GM19351 (cell line): ENCODE data around the gene DNAJC2.
"Not testable (repeated sequence)": the region's sequence is repeated elsewhere in the genome, so short reads cannot be mapped to it uniquely, and the experiment has no call there.

ENCODE experiments used
- ATAC-seq: cut with Tn5 transposase; IDR thresholded peaks from one replicate; pipeline ENCODE4 v1.9.1; 2021; ENCODE audit warnings: mild to moderate bottlenecking, moderate library complexity; ENCODE audit not compliant: unreplicated experiment

The DNAJC2 gene

GRCh38 chr7:103343758-103344452 is 662 bp downstream of the DNAJC2 start:
- peak; percentile 18 for ATAC-seq

- ATAC-seq: no peak
These were observed 1.2 kb downstream of the DNAJC2 start for GRCh38 chr7:103343332-103343731.

GRCh38 chr7:103341466-103341865 is 3.1 kb downstream of the DNAJC2 start:
- ATAC-seq: no peak

- no peak for ATAC-seq
These were observed 5.7 kb downstream of the DNAJC2 start for GRCh38 chr7:103338864-103339263.

- ATAC-seq: no peak
These were observed 7.8 kb downstream of the DNAJC2 start for GRCh38 chr7:103336761-103337160.

GRCh38 chr7:103325744-103326143 is 18.8 kb downstream of the DNAJC2 start:
- ATAC-seq: no peak

- no peak for ATAC-seq
These were observed 27.6 kb downstream of the DNAJC2 start for GRCh38 chr7:103317009-103317408.

GRCh38 chr7:103316380-103316941 is 28.1 kb downstream of the DNAJC2 start:
- ATAC-seq: no peak

GRCh38 chr7:103314852-103315251 is 29.7 kb downstream of the DNAJC2 start:
- no peak for ATAC-seq

GRCh38 chr7:103307503-103308231 is 36.9 kb downstream of the DNAJC2 start:
- ATAC-seq: no peak

GRCh38 chr7:103301441-103301840 is 43.1 kb downstream of the DNAJC2 start:
- ATAC-seq: no peak

- no peak for ATAC-seq
These were observed 44.9 kb downstream of the DNAJC2 start for GRCh38 chr7:103299660-103300059.

- no peak for ATAC-seq
These were observed 46.8 kb downstream of the DNAJC2 start for GRCh38 chr7:103297837-103298179.

- peak; percentile 92 for ATAC-seq
These were observed 47.4 kb downstream of the DNAJC2 start, which contains the start of gene PMPCB for GRCh38 chr7:103296901-103297836. PMPCB (plus strand) TSS chr7:103297435; CDS start chr7:103297460, 25 bp downstream.

GRCh38 chr7:103293526-103293925 is 51.0 kb downstream of the DNAJC2 start:
- no peak for ATAC-seq

- no peak for ATAC-seq
These were observed 52.4 kb downstream of the DNAJC2 start for GRCh38 chr7:103292122-103292521.

- ATAC-seq: not testable (repeated sequence)
These were observed 61.7 kb downstream of the DNAJC2 start for GRCh38 chr7:103282802-103283427.

GRCh38 chr7:103280803-103281155 is 63.8 kb downstream of the DNAJC2 start:
- ATAC-seq: peak; percentile 7

GRCh38 chr7:103279963-103280802 is 64.4 kb downstream of the DNAJC2 start:
- ATAC-seq: peak; percentile 89

GRCh38 chr7:103279636-103279962 is 65.0 kb downstream of the DNAJC2 start:
- ATAC-seq: peak; percentile 39
